Spleen (tissue), 11 donors: ENCODE data around the gene ICAM5. TPM values are rescaled to one million over a fixed set of nuclear protein-coding genes. Genes with fewer than 3 reads are reported as not detected.

Experiments
- DNase-seq: peaks from one replicate; pipeline ENCODE4 v3.0.0-alpha.2; 2020
- H3K27ac ChIP-seq, 8 donors: fragments of 200-600 bp; sonication (generic) in 7 of 8; 1 replicate in 4 of 8; 2 replicates in 4 of 8; pipeline versions ENCODE4 v1.5.0 to v1.8.0; 2016 to 2021; ENCODE audit warnings: inconsistent platforms in 4 of 8, mild to moderate bottlenecking in 4 of 8, moderate library complexity in 1 of 8
- H3K27me3 ChIP-seq, 7 donors: fragments of 200-600 bp; sonication (generic) in 6 of 7; replicated peaks in 1 of 7; 1 replicate in 4 of 7; 2 replicates in 3 of 7; pipeline versions ENCODE4 v1.5.0 to v1.8.0; 2016 to 2021; ENCODE audit warnings: inconsistent platforms in 3 of 7, mild to moderate bottlenecking in 1 of 7
- H3K36me3 ChIP-seq, 6 donors: fragments of 200-600 bp; sonication (generic) in 5 of 6; 1 replicate in 4 of 6; 2 replicates in 2 of 6; pipeline versions ENCODE4 v1.5.0 to v1.8.0; 2016 to 2021; ENCODE audit warnings: inconsistent platforms in 2 of 6
- H3K4me1 ChIP-seq, 6 donors: fragments of 200-600 bp; sonication (generic) in 5 of 6; 1 replicate in 3 of 6; 2 replicates in 3 of 6; pipeline versions ENCODE4 v1.5.0 to v1.8.0; 2016 to 2021; ENCODE audit warnings: inconsistent platforms in 3 of 6
- H3K4me3 ChIP-seq, 8 donors: fragments of 200-600 bp; sonication (generic) in 7 of 8; 1 replicate in 4 of 8; 2 replicates in 4 of 8; pipeline versions ENCODE4 v1.5.0 to v1.8.0; 2016 to 2021; ENCODE audit warnings: inconsistent platforms in 4 of 8, mild to moderate bottlenecking in 4 of 8, moderate library complexity in 2 of 8
- H3K9me3 ChIP-seq, 8 donors: fragments of 200-600 bp; sonication (generic) in 7 of 8; 1 replicate in 4 of 8; 2 replicates in 4 of 8; pipeline versions ENCODE4 v1.5.0 to v1.8.0; 2016 to 2021; ENCODE audit warnings: inconsistent platforms in 4 of 8
- CTCF ChIP-seq, 11 experiments: fragments of 200-600 bp in 7 of 11; fragments of 450-650 bp in 4 of 11; sonication (generic) in 4 of 11; IDR thresholded peaks in 8 of 11; conservative IDR thresholded peaks in 3 of 11; 1 replicate in 7 of 11; 2 replicates in 4 of 11; pipeline versions ENCODE4 v1.4.0 to v1.8.0; 2016 to 2021; ENCODE audit warnings: antibody characterized with exemption in 11 of 11, inconsistent platforms in 4 of 11, mild to moderate bottlenecking in 1 of 11
- POLR2A ChIP-seq, 3 donors: fragments of 450-650 bp; IDR thresholded peaks; one replicate each; pipeline ENCODE4 v1.5.1; 2017; ENCODE audit warnings: antibody characterized with exemption in 3 of 3, mild to moderate bottlenecking in 1 of 3
- POLR2AphosphoS5 ChIP-seq, 3 donors: sonication (generic); formaldehyde crosslinking; IDR thresholded peaks; one replicate each; pipeline ENCODE4 v1.5.1; 2017; ENCODE audit warnings: antibody characterized with exemption in 3 of 3
- WGBS, 5 donors: extraction: QIAGEN DNeasy Blood & Tissue Kit in 3 of 5; methylation state at CpG; one replicate each; pipeline versions ENCODE4 v1.1.5 to v1.1.7; 2013 to 2018; 5-methylcytosine and 5-hydroxymethylcytosine counted together
- intact Hi-C: fragments of 100-400 bp; cut with DNase I; formaldehyde crosslinking; loops from one replicate; pipeline ENCODE4 v1.15.0; 2023; ENCODE audit warnings: low total_unique reads
- polyA plus RNA-seq, 3 donors: library from polyadenylated mRNA; stranded (reverse); fragments of 200-250 nt; gene quantifications; one replicate each; pipeline ENCODE4 v1.2.1, GENCODE V29; 2013
- total RNA-seq, 7 donors: library from RNA; depleted of rRNA in 3 of 7; stranded (reverse); fragments of >200 nt in 3 of 7; fragmentation: NEBNext Ultra II Directional in 4 of 7; extraction: Animal tissue kit (Norgen Biotek cat#: 25700) in 4 of 7; gene quantifications; one replicate each; pipeline versions ENCODE4 v1.1.0 to v1.2.1, GENCODE V29; 2016 to 2021
- donor health status: healthy with polysubstance abuse.
- donor health status: DM: no; HTN: no; CAD: no; lungs with moderate emphysema.
- donor health status: DM: no; HTN: no; CAD: no.
- donor health status: Bipolar disorder and iron deficiency.
- donor health status: healthy.
- donor health status: DM: no; HTN: no; CAD: no.
- donor health status: DM: yes; HTN: yes; CAD: no.

ICAM5 gene
- total and polyA plus RNA-seq, 10 donors, result 0.07 to 1.4 (median 0.69) TPM

- Histone ChIP-seq H3K9me3 (no peaks in the 10 kb centered on the region), H3K4me1 (peaks cover 11 to 74% (median 35%) of the 10 kb centered on the region in 6 donors), H3K27me3 (no peaks in the 10 kb centered on the region), H3K4me3 (peak overlapping the region; percentile 58 to 91 (median 82)), H3K36me3 (peaks cover 6 to 74% (median 48%) of the 10 kb centered on the region in 6 donors), H3K27ac (peak overlapping the region in 7 of 8 donors; percentile 87 to 95 (median 93))
- WGBS, 5 donors, result 25 to 45% (median 40%) methylated on average over 14 to 18 of the region's 18 CpGs
- no peak for DNase-seq
- intact Hi-C loops, result loop anchor here (10.0 kb wide), 1 partner anchor 58 kb away; the partner anchor contains the start of gene ICAM1
- TF ChIP-seq POLR2AphosphoS5 (IDR thresholded peaks at IDR 0.05) (no peak), CTCF (IDR thresholded peaks at IDR 0.05 in 8 of 11, conservative IDR thresholded peaks at IDR 0.05 in 3 of 11) (peak in 1 of 11 experiments; percentile 8), POLR2A (IDR thresholded peaks at IDR 0.05) (no peak)
Measured at GRCh38 chr19:10332158-10332964, 42.6 kb downstream of the ICAM5 start.

GRCh38 chr19:10332965-10333757 is 43.4 kb downstream of the ICAM5 start, which contains the start of gene RAVER1:
Gene RAVER1, minus strand, starts transcription at chr19:10333529. Its CDS starts 22 bp downstream, at chr19:10333507.
- 0 to 1% (median 1%) methylated on average over 54 to 82 of the region's 82 CpGs for WGBS, 5 donors
- Histone ChIP-seq H3K9me3 (no peaks in the 10 kb centered on the region), H3K4me1 (peaks cover 12 to 74% (median 42%) of the 10 kb centered on the region in 6 donors), H3K27ac (peak within 1 kb of the TSS; percentile 87 to 95 (median 92)), H3K36me3 (peaks cover 0 to 66% (median 40%) of the 10 kb centered on the region in 6 donors), H3K27me3 (no peaks in the 10 kb centered on the region), H3K4me3 (peak within 1 kb of the TSS; percentile 58 to 91 (median 82))
- peak in 1 of 3 donors; percentile 11 for TF ChIP-seq POLR2A (IDR thresholded peaks at IDR 0.05)
- peak; percentile 94 to 97 (median 95) for TF ChIP-seq POLR2AphosphoS5 (IDR thresholded peaks at IDR 0.05)
- peak in 2 of 11 experiments; percentile 24 to 31 for TF ChIP-seq CTCF (IDR thresholded peaks at IDR 0.05 in 8 of 11, conservative IDR thresholded peaks at IDR 0.05 in 3 of 11)
- intact Hi-C loops, result loop anchor here (10.0 kb wide), 1 partner anchor 58 kb away; the partner anchor contains the start of gene ICAM1
- DNase-seq, result peak; percentile 99

GRCh38 chr19:10333758-10334587 is 44.2 kb downstream of the ICAM5 start:
- intact Hi-C loops, result loop anchor here (10.0 kb wide), 1 partner anchor 59 kb away; the partner anchor contains the start of gene ICAM1
- 43 to 55% (median 45%) methylated on average over 34 to 44 of the region's 44 CpGs for WGBS, 5 donors

More at GRCh38 chr19:10333758-10334587, 44.2 kb downstream of the ICAM5 start:
- Histone ChIP-seq H3K4me1 (peaks cover 18 to 82% (median 50%) of the 10 kb centered on the region in 6 donors), H3K4me3 (peak overlapping the region; percentile 1 to 91 (median 80)), H3K27ac (peak overlapping the region; percentile 14 to 95 (median 92)), H3K9me3 (no peaks in the 10 kb centered on the region), H3K36me3 (peaks cover 0 to 58% (median 32%) of the 10 kb centered on the region in 6 donors), H3K27me3 (no peaks in the 10 kb centered on the region)
- DNase-seq, result no peak
- TF ChIP-seq POLR2AphosphoS5 (IDR thresholded peaks at IDR 0.05), result no peak
- TF ChIP-seq POLR2A (IDR thresholded peaks at IDR 0.05), result no peak
- TF ChIP-seq CTCF (IDR thresholded peaks at IDR 0.05 in 8 of 11, conservative IDR thresholded peaks at IDR 0.05 in 3 of 11), result no peak
